PC-3 (cell line): Measurements from ENCODE around the gene CLMN. TPM values are rescaled to one million over a fixed set of nuclear protein-coding genes. Genes with fewer than 3 reads are reported as not detected.

Experiments
- ATAC-seq: fragments of 200-7000 bp; cut with Tn5 transposase; 2 replicates; pipeline ENCODE4 v1.9.1; 2020; ENCODE audit warnings: mild to moderate bottlenecking, moderate library complexity
- BruUV-seq: library from RNA; stranded (reverse); fragments of 400-500 nt; replicated peaks from 2 replicates; lab custom pipeline; 2021; lab: Mats Ljungman, UMichigan
- CTCF ChIA-PET: fragments of 300-600 bp; sonication (Branson Sonifier 250); formaldehyde crosslinking; loops from one replicate; lab custom pipeline; 2022; ENCODE audit warnings: antibody characterized with exemption; lab: Charles Lee
- POLR2A ChIA-PET: fragments of 300-600 bp; sonication (Branson Sonifier 250); formaldehyde crosslinking; loops from one replicate; lab custom pipeline; 2022; ENCODE audit warnings: antibody characterized with exemption; ENCODE audit not compliant: unreplicated experiment; lab: Charles Lee
- DNase-seq: peaks from one replicate; pipeline ENCODE4 v3.0.0-alpha.2; 2015
- H2AFZ ChIP-seq: fragments of 300-600 bp; sonication (generic); 2 replicates; pipeline ENCODE4 v1.6.0; 2016; ENCODE audit warnings: antibody characterized with exemption, low read length
- H3F3A ChIP-seq: fragments of 300-600 bp; sonication (generic); one replicate; pipeline ENCODE4 v1.6.0; 2017; ENCODE audit warnings: antibody characterized with exemption, low read length, control low read depth, mild to moderate bottlenecking; ENCODE audit not compliant: unreplicated experiment
- H3K27ac ChIP-seq: fragments of 300-600 bp; sonication (generic); 2 replicates; pipeline ENCODE4 v1.5.1; 2016; ENCODE audit warnings: mild to moderate bottlenecking, low read length
- H3K27me3 ChIP-seq: fragments of 300-600 bp; sonication (generic); 2 replicates; pipeline ENCODE4 v1.6.1; 2016; ENCODE audit warnings: low read length, mixed read lengths
- H3K36me3 ChIP-seq: fragments of 300-600 bp; sonication (generic); 2 replicates; pipeline ENCODE4 v1.6.1; 2016; ENCODE audit warnings: low read depth, mixed run types, low read length, mixed read lengths
- H3K4me1 ChIP-seq: fragments of 300-600 bp; sonication (generic); 2 replicates; pipeline ENCODE4 v1.5.1; 2016; ENCODE audit warnings: low read length; ENCODE audit not compliant: insufficient read depth
- H3K4me2 ChIP-seq: fragments of 300-600 bp; sonication (generic); 2 replicates; pipeline ENCODE4 v1.6.0; 2016; ENCODE audit warnings: low read length
- H3K4me3 ChIP-seq: fragments of 300-600 bp; sonication (generic); 2 replicates; pipeline ENCODE4 v1.5.1; 2016; ENCODE audit warnings: mild to moderate bottlenecking, low read length, mixed read lengths
- H3K79me2 ChIP-seq: fragments of 300-600 bp; sonication (generic); 2 replicates; pipeline ENCODE4 v1.6.1; 2017; ENCODE audit warnings: low read length, mixed read lengths
- H3K9ac ChIP-seq: fragments of 300-600 bp; sonication (generic); 2 replicates; pipeline ENCODE4 v1.6.0; 2016; ENCODE audit warnings: mild to moderate bottlenecking, low read length
- H3K9me2 ChIP-seq: fragments of 300-600 bp; sonication (generic); replicated peaks from 2 replicates; pipeline ENCODE4 v1.6.1; 2016; ENCODE audit warnings: mixed run types, low read length, mixed read lengths
- H3K9me3 ChIP-seq: fragments of 300-600 bp; sonication (generic); 2 replicates; pipeline ENCODE4 v1.6.1; 2016; ENCODE audit warnings: low read length, mixed read lengths
- H4K20me1 ChIP-seq: fragments of 300-600 bp; sonication (generic); 2 replicates; pipeline ENCODE4 v1.6.1; 2016; ENCODE audit warnings: low read length, mixed read lengths
- CTCF ChIP-seq: fragments of 300-600 bp; sonication (generic); conservative IDR thresholded peaks from 2 replicates; pipeline ENCODE4 v1.5.1; 2017; ENCODE audit warnings: antibody characterized with exemption, low read depth, mild to moderate bottlenecking, low read length
- EZH2 ChIP-seq: fragments of 300-600 bp; sonication (generic); IDR thresholded peaks from one replicate; pipeline ENCODE4 v1.6.1; 2017; ENCODE audit warnings: antibody characterized with exemption, mild to moderate bottlenecking, low read length; ENCODE audit not compliant: unreplicated experiment
- EZH2phosphoT487 ChIP-seq: fragments of 300-600 bp; sonication (generic); IDR thresholded peaks from 2 replicates; pipeline ENCODE4 v1.6.1; 2018; ENCODE audit warnings: mild to moderate bottlenecking, antibody characterized with exemption, low read length, borderline replicate concordance
- intact Hi-C: fragments of 100-400 bp; cut with micrococcal nuclease; formaldehyde crosslinking; loops from 2 replicates; pipeline ENCODE4 v1.9.0; 2023
- total RNA-seq: library from RNA; depleted of rRNA; stranded (reverse); fragments of >200 nt; gene quantifications from 2 replicates; pipeline ENCODE4 v1.2.3, GENCODE V29; 2014

The CLMN gene
- total RNA-seq, 1 experiment from 2014 or later: 3.5 TPM

GRCh38 chr14:95229749-95230148 is 90.0 kb downstream of the CLMN start:
- ChIA-PET CTCF (no interaction called here), POLR2A (no interaction called here)
- Histone ChIP-seq H3K9me2 (no peaks in the 10 kb centered on the region), H3K9ac (no peak overlapping the region), H3K4me2 (no peak overlapping the region), H3K27me3 (no peaks in the 10 kb centered on the region), H3K27ac (no peak overlapping the region), H4K20me1 (no peaks in the 10 kb centered on the region), H3K4me1 (no peaks in the 10 kb centered on the region), H2AFZ (no peak overlapping the region), H3K79me2 (no peaks in the 10 kb centered on the region), H3K9me3 (no peaks in the 10 kb centered on the region), H3F3A (no peaks in the 10 kb centered on the region), H3K36me3 (no peaks in the 10 kb centered on the region), H3K4me3 (no peak overlapping the region)
- TF ChIP-seq EZH2phosphoT487: no peak
- no peak for TF ChIP-seq EZH2
- no peak for TF ChIP-seq CTCF
- intact Hi-C loops: no loop called here
- ATAC-seq: no peak
- DNase-seq: no peak
- BruUV-seq: no TSS peak

GRCh38 chr14:95228240-95228639 is 91.5 kb downstream of the CLMN start:
- DNase-seq: no peak
- H3F3A ChIP-seq: no peaks in the 10 kb centered on the region
- H3K4me1 ChIP-seq: no peaks in the 10 kb centered on the region
- BruUV-seq: no TSS peak
- H4K20me1 ChIP-seq: no peaks in the 10 kb centered on the region
- no peak overlapping the region for H3K4me2 ChIP-seq
- no peak overlapping the region for H3K4me3 ChIP-seq
- H3K9me2 ChIP-seq: no peaks in the 10 kb centered on the region
- H3K27me3 ChIP-seq: no peaks in the 10 kb centered on the region
- H3K9ac ChIP-seq: no peak overlapping the region
- no peak overlapping the region for H2AFZ ChIP-seq
- POLR2A ChIA-PET: no interaction called here
- H3K9me3 ChIP-seq: no peaks in the 10 kb centered on the region
- ATAC-seq: no peak
- CTCF ChIA-PET: no interaction called here
- TF ChIP-seq EZH2 (no peak), EZH2phosphoT487 (no peak), CTCF (no peak)
- no peaks in the 10 kb centered on the region for H3K36me3 ChIP-seq
- intact Hi-C loops: no loop called here
- H3K79me2 ChIP-seq: no peaks in the 10 kb centered on the region
- H3K27ac ChIP-seq: no peak overlapping the region

GRCh38 chr14:95227279-95227860 is 92.3 kb downstream of the CLMN start:
- H2AFZ ChIP-seq: no peak overlapping the region
- intact Hi-C loops: no loop called here
- ATAC-seq (no peak), DNase-seq (no peak)
- H3F3A ChIP-seq: no peaks in the 10 kb centered on the region
- H3K4me2 ChIP-seq: no peak overlapping the region
- no peaks in the 10 kb centered on the region for H3K79me2 ChIP-seq
- TF ChIP-seq CTCF (no peak), EZH2phosphoT487 (no peak), EZH2 (no peak)
- ChIA-PET POLR2A (no interaction called here), CTCF (no interaction called here)
- no peaks in the 10 kb centered on the region for H3K27me3 ChIP-seq
- no peak overlapping the region for H3K4me3 ChIP-seq
- no peaks in the 10 kb centered on the region for H3K36me3 ChIP-seq
- H3K9ac ChIP-seq: no peak overlapping the region
- no peaks in the 10 kb centered on the region for H3K9me2 ChIP-seq
- H4K20me1 ChIP-seq: no peaks in the 10 kb centered on the region
- BruUV-seq: no TSS peak
- H3K27ac ChIP-seq: no peak overlapping the region
- H3K9me3 ChIP-seq: no peaks in the 10 kb centered on the region
- H3K4me1 ChIP-seq: no peaks in the 10 kb centered on the region
